HG02973 (cell line): ENCODE data around the gene ZNF74.
"Not testable (repeated sequence)": the region's sequence is repeated elsewhere in the genome, so short reads cannot be mapped to it uniquely, and the experiment has no call there.

Source experiments
- ATAC-seq: cut with Tn5 transposase; IDR thresholded peaks from one replicate; pipeline ENCODE4 v1.9.1; 2021; ENCODE audit warnings: moderate library complexity; ENCODE audit not compliant: unreplicated experiment

ZNF74 gene

DNA sequence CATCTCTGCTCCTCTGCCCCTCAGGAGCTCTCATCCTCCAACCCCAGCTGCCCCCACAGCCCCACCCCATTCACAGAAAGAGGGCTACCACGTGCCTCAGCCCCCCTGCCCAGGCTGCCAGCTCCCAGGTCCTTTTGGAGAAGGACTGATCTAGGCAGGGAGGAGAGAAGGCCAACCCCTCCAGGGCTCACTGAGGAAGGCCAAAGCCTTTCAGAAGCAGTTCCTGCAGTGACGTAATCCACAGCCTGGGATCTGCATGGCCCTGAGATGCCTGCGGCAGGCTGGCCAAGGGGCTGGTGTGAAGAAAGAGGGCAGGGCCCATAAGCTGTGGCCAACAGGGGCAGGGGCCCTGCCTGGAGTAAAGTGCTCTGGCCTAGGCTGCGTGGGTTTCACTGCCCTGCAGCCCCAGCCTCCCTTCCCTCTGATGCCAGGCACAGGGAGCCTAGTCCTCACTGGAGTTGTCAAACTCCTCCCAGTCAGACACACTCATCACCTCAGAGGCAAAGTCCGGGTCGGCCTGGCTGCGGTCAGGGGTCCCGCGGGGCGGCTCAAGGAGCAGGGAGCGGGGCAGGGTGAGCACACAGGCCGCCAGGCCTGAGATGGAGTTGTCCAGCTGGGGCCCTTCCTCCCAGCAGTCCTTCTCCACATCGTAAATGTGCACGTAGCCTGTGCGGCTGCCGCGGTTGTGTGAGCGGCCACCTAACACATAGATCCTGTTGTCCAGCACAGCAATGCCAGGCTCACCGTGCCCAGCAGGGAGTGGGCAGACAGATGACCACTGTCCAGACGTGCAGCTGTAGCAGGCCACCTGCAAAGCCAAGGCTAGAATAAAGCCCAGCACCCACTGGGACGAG lies 47.9 kb downstream of the ZNF74 start:
- no peak for ATAC-seq

DNA sequence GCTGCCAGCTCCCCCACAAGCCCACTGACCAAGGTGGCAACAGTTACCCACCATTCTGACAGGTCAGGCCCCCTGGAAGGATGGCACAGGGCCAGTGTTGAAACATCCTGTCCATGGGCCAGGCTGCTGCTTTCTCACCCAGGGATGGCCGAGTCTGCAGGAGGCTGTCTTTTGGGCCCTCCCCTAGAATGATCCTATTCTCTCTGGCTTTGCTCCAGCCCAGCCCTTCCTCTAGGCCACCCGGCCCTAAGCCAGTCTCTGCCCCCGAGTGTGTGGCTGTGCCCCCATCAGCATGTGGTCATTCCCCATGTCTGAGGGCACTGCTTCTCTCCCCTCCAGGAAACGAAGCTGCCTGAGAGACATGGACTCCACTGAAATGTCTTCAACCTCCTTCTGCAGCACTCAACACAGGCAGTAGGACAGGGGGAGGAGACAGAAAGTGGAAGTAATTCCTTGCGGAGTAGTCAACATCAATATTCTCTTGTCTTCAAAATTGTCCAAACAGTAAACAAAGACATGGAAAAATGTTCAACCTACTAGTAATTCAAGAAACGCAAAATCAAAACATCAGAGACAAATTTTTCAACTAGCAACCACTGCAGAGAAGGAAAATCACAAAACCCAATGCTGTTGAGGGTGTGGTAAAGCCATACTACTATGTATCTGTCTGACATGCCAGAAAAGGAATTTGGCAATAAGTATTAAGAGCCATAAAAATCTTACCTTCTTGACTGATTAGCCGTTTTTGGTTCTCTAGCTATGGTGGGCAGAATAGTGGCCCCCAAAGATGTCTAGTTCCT lies 48.7 kb downstream of the ZNF74 start:
- no peak for ATAC-seq

DNA sequence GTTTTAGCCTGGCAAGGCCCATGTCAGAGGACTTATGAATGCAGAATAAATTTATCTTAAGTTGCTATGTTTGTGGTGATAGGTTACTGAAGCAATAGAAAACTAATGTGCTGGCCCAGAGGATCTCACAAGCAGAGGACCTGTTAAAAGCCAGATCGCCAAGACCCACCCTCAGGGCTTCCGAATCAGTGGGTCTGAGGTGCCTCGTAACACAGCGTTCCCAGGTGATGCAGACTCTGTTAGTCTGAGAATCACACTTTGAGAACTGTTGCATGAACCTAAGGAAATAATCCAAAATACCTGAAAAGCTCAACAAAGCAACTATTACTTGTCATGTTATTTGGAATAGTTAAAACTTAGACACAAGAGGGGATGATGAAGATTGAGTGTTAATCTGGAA lies 50.4 kb downstream of the ZNF74 start:
- no peak for ATAC-seq

DNA sequence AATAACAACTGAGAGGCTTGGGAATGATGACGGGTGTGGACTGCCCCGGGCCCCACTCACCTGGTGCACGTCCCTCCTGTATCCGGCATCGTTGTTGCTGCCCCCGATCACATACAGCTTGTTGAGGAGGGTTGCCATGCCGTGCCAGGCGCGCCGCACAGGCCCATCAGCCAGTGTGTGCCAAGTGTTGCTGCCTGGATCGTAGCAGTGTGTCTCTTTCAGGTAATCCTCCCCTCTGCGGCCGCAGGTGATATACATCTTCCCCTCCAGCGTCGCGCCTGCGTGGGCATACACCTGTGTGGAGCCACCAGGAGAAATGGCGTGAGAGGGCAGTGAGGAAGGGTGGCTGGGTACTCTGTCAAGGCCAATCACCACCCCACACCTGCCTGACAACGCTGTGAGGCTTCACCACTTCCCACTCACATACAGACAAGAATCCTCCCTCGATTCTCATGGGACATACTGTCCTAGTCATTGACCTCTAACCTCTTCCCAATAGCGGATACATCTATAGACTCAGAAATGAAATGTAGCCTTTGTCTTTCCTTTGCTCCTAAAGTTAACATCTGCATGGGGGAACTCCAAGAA lies 52.5 kb downstream of the ZNF74 start:
- no peak for ATAC-seq

DNA sequence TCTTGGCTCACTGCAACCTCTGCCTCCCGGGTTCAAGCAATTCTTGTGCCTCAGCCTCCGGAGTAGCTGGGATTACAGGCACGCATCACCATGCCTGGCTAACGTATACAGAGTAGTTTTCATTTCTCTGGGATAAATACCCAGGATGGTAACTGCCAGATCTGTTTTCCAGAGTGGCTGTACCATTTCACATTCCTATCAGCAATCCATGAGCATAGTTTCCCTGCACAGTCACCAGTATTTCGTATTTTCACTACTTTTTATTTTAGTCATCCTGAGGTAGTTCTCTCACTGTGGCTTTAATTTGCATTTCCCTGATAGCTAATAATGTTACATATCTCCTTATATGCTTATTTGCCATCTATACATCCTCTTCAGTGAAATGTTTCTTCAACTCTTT lies 54.7 kb downstream of the ZNF74 start:
- ATAC-seq: no peak

DNA sequence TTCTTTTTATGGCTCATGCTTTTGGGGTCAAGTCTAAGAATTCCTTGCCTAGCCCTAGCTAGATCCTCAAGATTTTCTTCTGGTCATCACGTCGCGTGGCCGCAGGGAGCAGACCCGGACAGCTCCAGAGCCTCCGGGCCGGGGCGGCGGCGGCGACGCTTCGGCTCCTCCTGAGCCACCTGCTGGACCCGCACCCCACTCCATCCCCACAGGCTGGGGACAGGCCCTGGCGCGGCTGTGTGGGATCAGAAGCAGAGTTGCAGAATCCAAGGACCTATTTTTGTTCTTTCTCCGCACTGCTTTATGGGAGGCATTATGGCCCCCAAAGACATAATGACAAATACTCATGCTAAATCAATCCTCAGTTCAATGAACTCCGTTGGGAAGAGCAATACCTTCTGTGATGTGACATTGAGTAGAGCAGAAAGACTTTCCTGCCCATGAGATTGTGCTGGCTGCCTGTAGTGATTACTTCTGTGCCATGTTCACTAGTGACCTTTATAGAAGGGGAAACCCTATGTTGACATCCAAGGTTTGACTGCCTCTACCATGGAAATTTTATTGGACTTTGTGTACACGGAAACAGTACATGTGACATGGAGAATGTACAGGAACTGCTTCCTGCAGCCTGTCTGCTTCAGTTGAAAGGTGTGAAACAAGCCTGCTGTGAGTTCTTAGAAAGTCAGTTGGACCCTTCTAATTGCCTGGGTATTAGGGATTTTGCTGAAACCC lies 56.0 kb downstream of the ZNF74 start:
- no peak for ATAC-seq

DNA sequence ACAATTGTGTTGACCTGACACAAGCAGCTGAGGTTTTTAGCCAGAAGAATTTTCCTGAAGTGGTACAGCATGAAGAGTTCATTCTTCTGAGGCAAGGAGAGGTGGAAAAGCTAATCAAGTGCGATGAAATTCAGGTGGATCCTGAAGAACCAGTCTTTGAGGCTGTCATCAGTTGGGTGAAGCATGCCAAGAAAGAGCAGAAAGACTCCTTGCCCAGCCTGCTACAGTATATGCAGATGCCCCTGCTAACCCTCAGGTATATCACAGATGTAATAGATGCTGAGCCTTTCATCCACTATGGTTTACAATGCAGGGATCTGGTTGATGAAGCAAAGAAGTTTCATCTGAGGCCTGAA lies 56.6 kb downstream of the ZNF74 start:
- no peak for ATAC-seq

DNA sequence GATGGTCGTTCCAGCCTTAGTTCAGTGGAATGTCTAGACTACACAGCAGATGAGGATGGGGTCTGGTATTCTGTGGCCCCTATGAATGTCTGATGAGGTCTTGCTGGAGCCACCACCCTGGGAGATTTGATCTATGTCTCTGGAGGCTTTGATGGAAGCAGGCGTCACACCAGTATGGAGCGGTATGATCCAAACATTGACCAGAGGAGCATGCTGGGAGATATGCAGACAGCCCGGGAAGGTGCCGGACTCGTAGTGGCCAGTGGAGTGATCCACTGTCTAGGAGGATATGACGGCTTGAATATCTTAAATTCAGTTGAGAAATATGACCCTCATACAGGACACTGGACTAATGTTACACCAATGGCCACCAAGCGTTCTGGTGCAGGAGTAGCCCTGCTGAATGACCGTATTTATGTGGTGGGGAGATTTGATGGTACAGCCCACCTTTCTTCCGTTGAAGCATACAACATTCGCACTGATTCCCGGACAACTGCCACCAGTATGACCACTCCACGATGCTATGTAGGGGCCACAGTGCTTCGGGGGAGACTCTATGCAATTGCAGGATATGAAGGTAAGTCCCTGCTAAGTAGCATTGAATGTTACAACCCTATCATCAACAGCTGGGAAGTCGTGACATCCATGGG lies 57.3 kb downstream of the ZNF74 start:
- not testable (repeated sequence) for ATAC-seq

DNA sequence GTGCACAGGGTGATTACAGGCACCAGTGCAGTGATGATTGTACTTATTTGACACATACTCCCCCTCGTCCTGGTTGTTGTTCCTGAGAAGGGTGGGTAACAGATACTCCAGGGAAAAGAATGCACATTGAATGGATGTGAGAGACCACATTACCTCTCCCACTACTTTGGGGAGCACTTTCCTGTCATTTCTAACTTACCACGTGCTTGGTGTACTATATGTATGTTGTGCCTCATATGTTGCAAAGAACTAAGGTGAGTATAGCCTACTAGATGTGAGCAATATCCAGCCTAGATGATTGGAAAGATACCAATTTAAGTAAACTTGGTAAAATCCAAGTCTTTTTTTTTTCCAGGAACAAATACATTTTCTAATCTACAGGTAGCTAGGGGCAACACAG lies 58.0 kb downstream of the ZNF74 start:
- no peak for ATAC-seq

DNA sequence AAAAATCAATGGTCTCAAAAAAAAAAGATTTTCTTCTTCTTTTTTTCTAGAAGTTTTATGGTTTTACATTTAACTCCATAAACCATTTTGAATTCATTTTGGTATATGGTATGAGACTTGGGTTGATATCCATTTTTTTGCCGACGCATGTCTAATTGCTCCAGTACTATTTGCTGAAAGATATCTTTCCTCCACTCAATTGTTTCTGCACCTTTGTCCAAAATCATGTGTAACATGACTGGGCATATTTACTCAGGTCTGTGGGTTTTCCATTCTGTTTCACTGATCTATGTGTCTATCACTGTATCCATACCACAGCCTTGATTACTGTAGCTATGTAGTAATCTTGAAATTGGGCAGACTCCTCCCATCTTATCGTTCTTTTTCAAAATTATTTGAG lies 59.3 kb downstream of the ZNF74 start:
- no peak for ATAC-seq

DNA sequence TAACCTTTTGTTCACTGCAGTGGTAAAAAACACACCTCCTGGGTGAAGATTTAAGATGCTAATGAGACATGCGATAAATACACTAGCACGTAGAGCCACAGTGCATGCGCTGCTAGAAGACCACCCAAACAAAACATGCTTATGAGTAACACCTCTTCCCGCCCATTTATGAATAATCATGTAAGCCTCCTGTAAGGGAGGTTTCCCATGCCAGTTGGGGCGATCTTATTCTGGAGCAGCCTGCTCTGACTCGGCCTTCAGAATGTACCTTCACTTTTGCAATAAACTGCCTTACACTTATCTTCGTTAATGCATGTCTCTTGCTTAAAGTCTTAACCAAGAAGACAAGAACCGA lies 61.7 kb downstream of the ZNF74 start:
- ATAC-seq: no peak

DNA sequence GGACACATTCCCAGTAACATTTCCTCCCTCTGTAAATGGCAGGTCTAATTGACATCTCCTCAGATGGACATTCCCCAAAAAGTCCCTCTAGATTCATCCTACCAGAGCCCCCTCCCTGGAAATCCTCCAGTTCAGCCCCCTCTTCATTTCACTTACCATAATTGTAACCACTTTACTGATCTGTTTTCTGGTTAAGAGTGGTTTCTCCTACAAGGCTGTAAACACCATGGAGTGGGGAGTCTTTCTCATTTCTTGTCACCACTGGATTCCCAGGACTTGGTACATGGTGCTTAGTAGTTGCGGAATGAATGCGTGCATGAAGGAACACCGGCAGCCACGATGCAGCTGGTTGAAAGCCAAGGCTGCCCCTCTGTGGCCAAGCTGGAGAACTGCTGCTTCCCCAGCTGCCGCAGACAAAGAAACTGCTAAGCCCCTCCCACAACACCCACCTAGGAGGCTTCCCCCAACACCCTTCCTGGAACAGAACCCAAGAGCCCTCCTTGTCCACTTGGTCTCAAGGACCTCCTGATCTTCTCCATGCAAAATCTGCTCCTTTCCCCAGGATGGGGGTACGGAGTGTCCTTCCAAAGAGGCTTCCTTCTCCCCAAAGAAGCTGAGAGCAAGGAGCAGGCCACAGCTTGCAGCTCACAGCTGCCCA lies 62.2 kb downstream of the ZNF74 start:
- ATAC-seq: no peak

DNA sequence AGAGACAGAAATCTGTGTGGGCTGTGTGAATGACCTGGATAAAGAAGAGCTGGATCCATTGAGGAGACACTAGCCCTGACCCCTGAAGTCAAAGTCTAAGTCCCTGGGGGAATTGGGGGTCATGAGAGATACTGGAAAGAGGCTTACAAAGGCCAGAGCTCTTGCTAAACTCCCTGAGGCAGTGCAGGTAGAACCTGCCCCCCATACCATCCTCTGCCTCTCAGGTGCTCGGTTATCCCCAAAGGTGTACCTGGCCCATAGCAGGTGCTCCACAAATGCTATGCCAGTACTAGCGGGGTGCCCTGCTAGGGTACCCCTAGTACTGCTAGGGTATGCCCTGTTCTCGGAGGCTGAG lies 62.7 kb downstream of the ZNF74 start:
- ATAC-seq: no peak

DNA sequence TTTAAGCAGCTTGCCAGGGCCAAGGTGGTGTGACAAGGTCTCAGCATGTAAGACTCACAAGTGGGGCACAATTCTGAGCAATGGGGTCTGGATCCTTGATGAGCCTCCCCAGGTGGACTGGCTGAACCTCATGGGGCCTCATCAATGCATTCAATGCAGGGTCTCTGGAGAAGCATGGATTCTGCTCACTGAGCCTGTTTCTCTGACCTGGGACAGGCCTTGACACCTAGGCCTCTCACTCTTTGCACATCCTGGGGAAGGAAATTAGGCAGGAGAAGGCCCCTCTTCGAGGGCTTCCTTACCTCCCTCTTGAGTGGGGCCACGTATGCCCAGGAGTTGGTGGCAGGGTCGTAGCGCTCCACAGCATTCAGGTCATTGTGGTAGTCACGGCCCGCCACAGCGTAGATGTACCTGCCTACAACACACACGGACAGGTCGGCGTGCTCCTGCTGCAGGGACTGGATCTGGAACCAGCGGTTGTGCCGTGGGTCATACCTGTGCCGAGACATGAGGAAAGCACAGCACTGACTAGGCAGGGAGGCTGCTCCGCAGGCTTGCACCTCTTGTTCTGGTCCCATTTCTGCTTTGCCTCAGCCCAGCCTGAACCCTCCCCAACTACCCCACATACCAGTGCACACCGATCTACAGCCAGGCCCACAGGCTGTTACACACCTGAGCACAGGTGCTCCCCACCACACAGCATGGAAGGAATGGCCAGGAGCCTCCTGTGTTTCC lies 63.7 kb downstream of the ZNF74 start:
- ATAC-seq: no peak
